Naive thymus-derived CD4-positive, alpha-beta T cell (primary cell): ENCODE measurements around the gene TMEM147. TPM values are rescaled to one million over a fixed set of nuclear protein-coding genes. Genes with fewer than 3 reads are reported as not detected.
A peak's percentile ranks its signal among the peaks of the same experiment; 100 is the strongest.

Source experiments
- ATAC-seq: fragments of 150-1000 bp; cut with Tn5 transposase; 2 replicates; pipeline ENCODE4 v1.10.0; 2021; ENCODE audit warnings: mild to moderate bottlenecking, moderate library complexity
- CTCF ChIA-PET: fragments of 350-600 bp; sonication (Branson Sonifier 250); formaldehyde crosslinking; loops from one replicate; lab custom pipeline; 2021; ENCODE audit warnings: antibody characterized with exemption; lab: Charles Lee
- POLR2A ChIA-PET: fragments of 350-600 bp; sonication (Branson Sonifier 250); formaldehyde crosslinking; loops from one replicate; lab custom pipeline; 2021; ENCODE audit warnings: antibody characterized with exemption, inconsistent platforms; lab: Charles Lee
- DNase-seq, 9 donors: peaks; one replicate each; pipeline versions ENCODE4 v3.0.0 to v3.0.0-alpha.2; 2020 to 2022; ENCODE audit warnings: mixed read lengths in 1 of 9
- H3K27ac ChIP-seq: one replicate; pipeline ENCODE4 v1.7.0; 2013; ENCODE audit warnings: mild to moderate bottlenecking, low read depth, low read length, moderate library complexity
- H3K27me3 ChIP-seq, 2 donors: one replicate each; pipeline ENCODE4 v1.7.0; 2013; ENCODE audit warnings: low read length in 2 of 2, mild to moderate bottlenecking in 2 of 2, moderate library complexity in 2 of 2; ENCODE audit not compliant: control insufficient read depth in 2 of 2, insufficient read depth in 2 of 2
- H3K36me3 ChIP-seq, 3 experiments: 1 replicate in 2 of 3; 2 replicates in 1 of 3; pipeline ENCODE4 v1.7.0; 2013; ENCODE audit warnings: low read length in 3 of 3, mild to moderate bottlenecking in 3 of 3, moderate library complexity in 1 of 3; ENCODE audit not compliant: insufficient read depth in 3 of 3, control insufficient read depth in 2 of 3
- H3K4me1 ChIP-seq, 2 donors: one replicate each; pipeline ENCODE4 v1.7.0; 2013; ENCODE audit warnings: low read length in 2 of 2, mild to moderate bottlenecking in 2 of 2, moderate library complexity in 1 of 2; ENCODE audit not compliant: control insufficient read depth in 2 of 2, insufficient read depth in 2 of 2
- H3K4me3 ChIP-seq: 2 replicates; pipeline ENCODE4 v1.7.0; 2013; ENCODE audit warnings: mild to moderate bottlenecking, low read length
- H3K9me3 ChIP-seq, 3 experiments: 1 replicate in 2 of 3; 2 replicates in 1 of 3; pipeline ENCODE4 v1.7.0; 2013; ENCODE audit warnings: low read length in 3 of 3; ENCODE audit not compliant: control insufficient read depth in 2 of 3
- H3K27ac Mint-ChIP-seq, 9 donors: one replicate each; pipeline ENCODE4 v1.8.0; 2020 to 2022; ENCODE audit warnings: mixed read lengths in 9 of 9, mild to moderate bottlenecking in 8 of 9, moderate library complexity in 5 of 9, inconsistent platforms in 2 of 9
- H3K27me3 Mint-ChIP-seq, 5 donors: one replicate each; pipeline ENCODE4 v1.8.0; 2021 to 2022; ENCODE audit warnings: mixed read lengths in 5 of 5, mild to moderate bottlenecking in 1 of 5
- H3K36me3 Mint-ChIP-seq, 5 donors: one replicate each; pipeline ENCODE4 v1.8.0; 2020 to 2022; ENCODE audit warnings: mixed read lengths in 5 of 5, mild to moderate bottlenecking in 3 of 5, inconsistent platforms in 1 of 5
- H3K4me1 Mint-ChIP-seq, 7 donors: one replicate each; pipeline ENCODE4 v1.8.0; 2020 to 2022; ENCODE audit warnings: mixed read lengths in 7 of 7, mild to moderate bottlenecking in 3 of 7, inconsistent platforms in 1 of 7
- H3K4me3 Mint-ChIP-seq, 10 donors: one replicate each; pipeline ENCODE4 v1.8.0; 2020 to 2022; ENCODE audit warnings: mild to moderate bottlenecking in 10 of 10, mixed read lengths in 10 of 10, moderate library complexity in 6 of 10, inconsistent platforms in 2 of 10
- H3K9me3 Mint-ChIP-seq, 11 donors: one replicate each; pipeline ENCODE4 v1.8.0; 2020 to 2022; ENCODE audit warnings: mixed read lengths in 11 of 11, mild to moderate bottlenecking in 4 of 11, inconsistent platforms in 1 of 11, moderate library complexity in 1 of 11
- intact Hi-C, 2 donors: fragments of 100-400 bp; cut with micrococcal nuclease; formaldehyde crosslinking; loops; one replicate each; pipeline ENCODE4 v1.15.1; 2023
- polyA plus RNA-seq, 2 donors: library from polyadenylated mRNA; unstranded; fragments of 300-500 nt; fragmentation: Illumina TruSeq; gene quantifications; one replicate each; pipeline ENCODE4 v1.2.3, GENCODE V29; 2021
- total RNA-seq, 6 experiments: library from RNA in 5 of 6; stranded (reverse) in 5 of 6; gene quantifications; 1 replicate in 5 of 6; 2 replicates in 1 of 6; pipeline ENCODE4 v1.2.3 and lab custom pipeline; 2021 to 2026

Gene TMEM147
- total and polyA plus RNA-seq, 7 experiments from 2014 or later = 24.7 to 154 (median 41.7) TPM

DNA sequence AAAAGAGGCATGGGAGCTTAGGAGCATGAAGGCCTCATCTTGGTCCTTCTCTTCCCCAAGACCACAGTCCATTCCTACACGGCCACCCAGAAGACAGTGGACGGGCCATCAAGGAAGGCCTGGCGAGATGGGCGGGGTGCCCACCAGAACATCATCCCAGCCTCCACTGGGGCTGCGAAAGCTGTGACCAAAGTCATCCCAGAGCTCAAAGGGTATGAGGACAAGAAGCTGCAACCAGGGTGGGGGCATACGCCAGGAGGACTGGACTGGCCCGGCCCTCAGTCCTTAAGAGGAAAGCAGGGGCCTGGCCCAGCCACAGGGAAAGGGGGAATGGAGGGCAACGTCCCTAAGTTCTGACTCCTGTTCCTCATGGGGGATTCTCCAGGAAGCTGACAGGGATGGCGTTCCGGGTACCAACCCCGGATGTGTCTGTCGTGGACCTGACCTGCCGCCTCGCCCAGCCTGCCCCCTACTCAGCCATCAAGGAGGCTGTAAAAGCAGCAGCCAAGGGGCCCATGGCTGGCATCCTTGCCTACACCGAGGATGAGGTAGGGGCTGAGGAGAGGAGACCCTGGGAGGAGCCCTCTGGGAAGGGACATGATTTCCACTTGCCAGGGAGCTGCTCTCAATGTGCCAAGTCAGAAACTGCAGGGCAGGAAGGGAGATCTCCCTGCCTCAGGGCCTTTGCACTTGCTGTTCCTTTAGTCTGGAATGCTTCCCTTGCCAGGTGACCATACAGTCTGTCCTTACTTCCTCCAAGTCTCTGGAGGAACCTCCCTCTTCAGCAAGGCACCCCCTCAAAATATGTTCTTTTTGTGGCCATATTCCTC is 1.9 kb upstream of the TMEM147 start:
- Mint-ChIP-seq H3K27me3 (no peaks in the 10 kb centered on the region), H3K27ac (peak overlapping the region in 4 of 9 donors; percentile 21 to 96 (median 42)), H3K4me3 (peak overlapping the region in 5 of 10 donors; percentile 29 to 89 (median 88)), H3K4me1 (peaks cover 19 to 34% (median 29%) of the 10 kb centered on the region in 7 donors), H3K36me3 (peaks cover 0 to 8% (median 0%) of the 10 kb centered on the region in 5 donors), H3K9me3 (no peaks in the 10 kb centered on the region)
- ATAC-seq = no peak
- Histone ChIP-seq H3K27me3 (no peaks in the 10 kb centered on the region), H3K27ac (peak overlapping the region; percentile 84), H3K36me3 (peaks cover 0 to 13% (median 0%) of the 10 kb centered on the region in 3 experiments), H3K4me1 (peaks cover 13 to 16% of the 10 kb centered on the region in 2 donors), H3K4me3 (no peak overlapping the region), H3K9me3 (no peaks in the 10 kb centered on the region)
- intact Hi-C loops = loop anchor here in 1 of 2 donors (2.0 kb wide), 1 partner anchor 101 kb away; no protein-coding TSS in a partner anchor
- CTCF ChIA-PET = no interaction called here
- DNase-seq = no peak
- POLR2A ChIA-PET = no interaction called here

GRCh38 chr19:35544110-35544802 is 1.2 kb upstream of the TMEM147 start:
- H3K4me1 ChIP-seq = peaks cover 13 to 16% of the 10 kb centered on the region in 2 donors
- peak overlapping the region; percentile 84 for H3K27ac ChIP-seq
- peak overlapping the region; percentile 78 for H3K4me3 ChIP-seq
- intact Hi-C loops = loop anchor here in 1 of 2 donors (2.0 kb wide), 1 partner anchor 101 kb away; no protein-coding TSS in a partner anchor
- Mint-ChIP-seq H3K36me3 (peaks cover 0 to 8% (median 0%) of the 10 kb centered on the region in 5 donors), H3K27me3 (no peaks in the 10 kb centered on the region), H3K4me1 (peaks cover 26 to 40% (median 37%) of the 10 kb centered on the region in 7 donors), H3K27ac (peak overlapping the region; percentile 52 to 96 (median 89)), H3K9me3 (no peaks in the 10 kb centered on the region), H3K4me3 (peak overlapping the region; percentile 79 to 93 (median 89))
- no peak for DNase-seq
- peaks cover 0 to 13% (median 0%) of the 10 kb centered on the region in 3 experiments for H3K36me3 ChIP-seq
- ATAC-seq = no peak
- ChIA-PET POLR2A (interaction anchor here (0.8 kb wide), 1 partner anchor 553 kb away, joined by 3 read pairs; no protein-coding TSS in a partner anchor), CTCF (no interaction called here)
- no peaks in the 10 kb centered on the region for H3K27me3 ChIP-seq
- no peaks in the 10 kb centered on the region for H3K9me3 ChIP-seq

DNA sequence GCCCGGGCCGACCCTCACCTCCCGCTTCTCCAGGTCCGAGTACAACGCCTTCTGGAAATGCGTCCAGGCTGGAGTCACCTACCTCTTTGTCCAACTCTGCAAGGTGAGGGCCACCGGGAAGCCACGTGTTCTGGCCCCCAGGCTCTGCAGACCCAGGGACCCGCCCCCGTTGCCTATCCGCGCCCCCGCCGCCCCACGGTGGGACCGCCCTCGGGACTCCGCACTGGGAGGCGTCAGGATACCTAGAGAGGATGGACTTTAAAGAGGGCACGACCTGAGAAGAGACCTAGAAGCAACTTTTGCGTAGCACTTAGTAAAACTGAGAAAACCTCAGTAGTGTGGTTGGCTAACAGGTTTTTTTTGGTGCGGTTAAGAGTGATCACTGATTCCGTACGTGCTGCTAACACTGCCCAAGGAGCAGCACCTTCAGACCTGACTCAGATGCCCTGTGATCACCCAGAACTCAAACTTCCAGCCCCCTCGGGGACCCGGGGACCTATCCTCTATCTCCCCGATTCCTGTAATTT is 492 bp downstream of the TMEM147 start:
- Mint-ChIP-seq H3K27ac (peak overlapping the region; percentile 25 to 92 (median 82)), H3K4me1 (peaks cover 27 to 39% (median 35%) of the 10 kb centered on the region in 7 donors), H3K9me3 (no peaks in the 10 kb centered on the region), H3K27me3 (no peaks in the 10 kb centered on the region), H3K4me3 (peak overlapping the region; percentile 79 to 93 (median 89)), H3K36me3 (peaks cover 0 to 8% (median 0%) of the 10 kb centered on the region in 5 donors)
- H3K27ac ChIP-seq = peak overlapping the region; percentile 84
- H3K4me3 ChIP-seq = peak overlapping the region; percentile 78
- intact Hi-C loops = loop anchor here (1.0 to 5.0 kb wide), 9 partner anchors 46 to 385 kb away; partner anchors contain the start of genes HAUS5 (in 2 of the 2) and COX6B1 (in 1 of the 2)
- CTCF ChIA-PET = no interaction called here
- no peaks in the 10 kb centered on the region for H3K27me3 ChIP-seq
- H3K36me3 ChIP-seq = peaks cover 0 to 17% (median 0%) of the 10 kb centered on the region in 3 experiments
- POLR2A ChIA-PET = no interaction called here
- peaks cover 13 to 16% of the 10 kb centered on the region in 2 donors for H3K4me1 ChIP-seq
- DNase-seq (peak in 3 of 9 donors; percentile 15 to 77 (median 41)), ATAC-seq (peak; percentile 65)
- no peaks in the 10 kb centered on the region for H3K9me3 ChIP-seq

DNA sequence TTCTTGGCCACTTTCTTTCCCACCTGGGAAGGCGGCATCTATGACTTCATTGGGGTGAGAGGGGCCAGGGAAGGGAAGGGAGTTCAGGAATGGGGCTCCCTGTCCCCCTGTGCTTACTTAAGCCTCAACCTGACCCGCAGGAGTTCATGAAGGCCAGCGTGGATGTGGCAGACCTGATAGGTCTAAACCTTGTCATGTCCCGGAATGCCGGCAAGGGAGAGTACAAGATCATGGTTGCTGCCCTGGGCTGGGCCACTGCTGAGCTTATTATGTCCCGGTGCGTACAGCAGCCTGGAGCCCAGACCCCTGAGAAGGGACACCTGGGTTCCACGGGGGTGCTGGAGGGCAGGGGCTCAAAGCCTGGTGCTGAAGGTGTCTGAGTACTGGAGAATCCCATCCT is 1.1 kb downstream of the TMEM147 start:
- H3K27ac Mint-ChIP-seq = peak overlapping the region in 8 of 9 donors; percentile 25 to 92 (median 80)
- ChIA-PET CTCF (no interaction called here), POLR2A (interaction anchor here (0.6 kb wide), 2 partner anchors 226 to 868 kb away, joined by 3 read pairs; no protein-coding TSS in a partner anchor)
- no peak for DNase-seq
- peaks cover 27 to 39% (median 35%) of the 10 kb centered on the region in 7 donors for H3K4me1 Mint-ChIP-seq
- no peaks in the 10 kb centered on the region for H3K27me3 Mint-ChIP-seq
- no peaks in the 10 kb centered on the region for H3K9me3 Mint-ChIP-seq
- Histone ChIP-seq H3K9me3 (no peaks in the 10 kb centered on the region), H3K27ac (peak overlapping the region; percentile 84), H3K4me1 (peaks cover 13 to 16% of the 10 kb centered on the region in 2 donors), H3K4me3 (peak overlapping the region; percentile 78), H3K36me3 (peaks cover 0 to 20% (median 0%) of the 10 kb centered on the region in 3 experiments), H3K27me3 (no peaks in the 10 kb centered on the region)
- ATAC-seq = no peak
- peak overlapping the region; percentile 79 to 93 (median 89) for H3K4me3 Mint-ChIP-seq
- intact Hi-C loops = loop anchor here (5.0 kb wide), 2 partner anchors 46 to 146 kb away; no protein-coding TSS in a partner anchor
- peaks cover 0 to 8% (median 0%) of the 10 kb centered on the region in 5 donors for H3K36me3 Mint-ChIP-seq

DNA sequence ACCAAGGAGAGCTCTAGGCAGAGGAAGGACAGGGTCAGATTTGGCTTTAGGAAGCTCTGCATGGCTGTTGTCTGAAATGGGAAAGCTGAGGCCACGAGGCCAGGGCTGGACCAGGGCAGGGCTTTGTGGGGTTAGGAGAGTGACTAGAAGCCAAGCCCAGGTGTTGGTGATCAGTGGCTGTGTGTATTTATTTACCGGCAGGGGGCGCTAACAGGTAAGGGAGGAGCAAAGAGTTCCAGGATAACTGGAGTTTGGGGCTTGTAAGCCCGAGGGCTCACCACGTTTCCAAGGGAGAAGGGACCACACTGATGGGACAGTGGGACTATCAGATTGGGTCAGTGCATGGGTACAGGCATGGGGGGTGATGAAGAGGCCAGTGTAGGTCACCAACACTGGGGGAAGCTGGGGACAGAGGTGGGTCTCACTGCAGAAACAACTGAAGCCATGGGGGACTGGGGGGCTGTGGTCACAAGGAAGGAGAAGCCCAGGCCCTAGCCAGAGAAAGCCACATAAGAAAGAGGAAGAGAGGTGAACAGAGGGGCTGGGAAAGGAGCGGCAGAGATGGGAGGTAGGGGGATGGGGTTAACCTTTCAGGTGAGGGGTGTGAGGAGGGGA is 3.9 kb downstream of the TMEM147 start:
- peak; percentile 30 for ATAC-seq
- H3K27me3 ChIP-seq = no peaks in the 10 kb centered on the region
- peak; percentile 32 to 73 (median 59) for DNase-seq
- Mint-ChIP-seq H3K36me3 (peaks cover 0 to 8% (median 0%) of the 10 kb centered on the region in 5 donors), H3K4me3 (peak overlapping the region in 6 of 10 donors; percentile 1 to 78 (median 22)), H3K27me3 (no peaks in the 10 kb centered on the region), H3K4me1 (peaks cover 24 to 38% (median 34%) of the 10 kb centered on the region in 7 donors), H3K27ac (peak overlapping the region in 6 of 9 donors; percentile 6 to 57 (median 28)), H3K9me3 (no peaks in the 10 kb centered on the region)
- no peak overlapping the region for H3K27ac ChIP-seq
- CTCF ChIA-PET = interaction anchor here (0.6 to 1.4 kb wide), 6 partner anchors 17 to 143 kb away, joined by 3 to 5 read pairs (median 3); partner anchors contain the start of gene COX6B1
- intact Hi-C loops = loop anchor here (1.0 to 5.0 kb wide), 6 partner anchors 43 to 168 kb away; no protein-coding TSS in a partner anchor
- no peaks in the 10 kb centered on the region for H3K9me3 ChIP-seq
- peaks cover 13 to 16% of the 10 kb centered on the region in 2 donors for H3K4me1 ChIP-seq
- POLR2A ChIA-PET = interaction anchor here (1.1 kb wide), 1 partner anchor 79 kb away, joined by 4 read pairs; no protein-coding TSS in a partner anchor
- H3K36me3 ChIP-seq = peaks cover 0 to 20% (median 0%) of the 10 kb centered on the region in 3 experiments
- no peak overlapping the region for H3K4me3 ChIP-seq
